ENCODE results near the gene CALD1.

DNA sequence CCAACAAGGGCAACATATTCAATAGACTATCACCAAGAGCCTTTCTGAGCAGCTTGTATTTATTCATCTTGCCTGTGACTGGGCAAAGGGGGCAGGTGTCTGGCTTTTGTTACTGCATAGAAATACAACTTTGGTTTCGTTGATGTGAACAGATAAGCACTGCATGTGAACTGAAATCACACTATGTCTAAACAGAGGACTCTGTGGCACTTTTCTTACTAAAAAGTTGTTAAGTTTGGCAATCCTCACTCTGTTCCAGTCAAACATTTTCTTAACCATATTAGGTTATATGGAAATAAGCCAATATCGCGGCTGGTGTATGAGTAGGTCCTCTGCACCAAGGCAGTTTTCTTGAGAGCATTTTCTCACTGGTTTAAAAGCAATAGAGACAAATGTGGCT is 48.5 kb downstream of the CALD1 start:
- TF ChIP-seq HOXA7 (CRISPR knock-in tag; IDR thresholded peaks at IDR 0.05) (no peak), CBX8 (IDR thresholded peaks at IDR 0.05) (no peak), MAFK (IDR thresholded peaks at IDR 0.05; ENCODE audit: partially characterized antibody) (no peak), MYC (IDR thresholded peaks at IDR 0.05; ENCODE audit: borderline replicate concordance, low read length) (no peak), RAD21 (conservative IDR thresholded peaks at IDR 0.05 in 1 of 2, IDR thresholded peaks at IDR 0.05 in 1 of 2) (no peak), EP300 (IDR thresholded peaks at IDR 0.05) (no peak), POLR2A (IDR thresholded peaks at IDR 0.05; ENCODE audit: low read length) (no peak), CHD4 (IDR thresholded peaks at IDR 0.05; ENCODE audit: borderline replicate concordance) (no peak)
- TF ChIP-seq, protein P1, sequence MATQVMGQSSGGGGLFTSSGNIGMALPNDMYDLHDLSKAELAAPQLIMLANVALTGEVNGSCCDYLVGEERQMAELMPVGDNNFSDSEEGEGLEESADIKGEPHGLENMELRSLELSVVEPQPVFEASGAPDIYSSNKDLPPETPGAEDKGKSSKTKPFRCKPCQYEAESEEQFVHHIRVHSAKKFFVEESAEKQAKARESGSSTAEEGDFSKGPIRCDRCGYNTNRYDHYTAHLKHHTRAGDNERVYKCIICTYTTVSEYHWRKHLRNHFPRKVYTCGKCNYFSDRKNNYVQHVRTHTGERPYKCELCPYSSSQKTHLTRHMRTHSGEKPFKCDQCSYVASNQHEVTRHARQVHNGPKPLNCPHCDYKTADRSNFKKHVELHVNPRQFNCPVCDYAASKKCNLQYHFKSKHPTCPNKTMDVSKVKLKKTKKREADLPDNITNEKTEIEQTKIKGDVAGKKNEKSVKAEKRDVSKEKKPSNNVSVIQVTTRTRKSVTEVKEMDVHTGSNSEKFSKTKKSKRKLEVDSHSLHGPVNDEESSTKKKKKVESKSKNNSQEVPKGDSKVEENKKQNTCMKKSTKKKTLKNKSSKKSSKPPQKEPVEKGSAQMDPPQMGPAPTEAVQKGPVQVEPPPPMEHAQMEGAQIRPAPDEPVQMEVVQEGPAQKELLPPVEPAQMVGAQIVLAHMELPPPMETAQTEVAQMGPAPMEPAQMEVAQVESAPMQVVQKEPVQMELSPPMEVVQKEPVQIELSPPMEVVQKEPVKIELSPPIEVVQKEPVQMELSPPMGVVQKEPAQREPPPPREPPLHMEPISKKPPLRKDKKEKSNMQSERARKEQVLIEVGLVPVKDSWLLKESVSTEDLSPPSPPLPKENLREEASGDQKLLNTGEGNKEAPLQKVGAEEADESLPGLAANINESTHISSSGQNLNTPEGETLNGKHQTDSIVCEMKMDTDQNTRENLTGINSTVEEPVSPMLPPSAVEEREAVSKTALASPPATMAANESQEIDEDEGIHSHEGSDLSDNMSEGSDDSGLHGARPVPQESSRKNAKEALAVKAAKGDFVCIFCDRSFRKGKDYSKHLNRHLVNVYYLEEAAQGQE (IDR thresholded peaks at IDR 0.05): no peak
- TF ChIP-seq, protein P2, sequence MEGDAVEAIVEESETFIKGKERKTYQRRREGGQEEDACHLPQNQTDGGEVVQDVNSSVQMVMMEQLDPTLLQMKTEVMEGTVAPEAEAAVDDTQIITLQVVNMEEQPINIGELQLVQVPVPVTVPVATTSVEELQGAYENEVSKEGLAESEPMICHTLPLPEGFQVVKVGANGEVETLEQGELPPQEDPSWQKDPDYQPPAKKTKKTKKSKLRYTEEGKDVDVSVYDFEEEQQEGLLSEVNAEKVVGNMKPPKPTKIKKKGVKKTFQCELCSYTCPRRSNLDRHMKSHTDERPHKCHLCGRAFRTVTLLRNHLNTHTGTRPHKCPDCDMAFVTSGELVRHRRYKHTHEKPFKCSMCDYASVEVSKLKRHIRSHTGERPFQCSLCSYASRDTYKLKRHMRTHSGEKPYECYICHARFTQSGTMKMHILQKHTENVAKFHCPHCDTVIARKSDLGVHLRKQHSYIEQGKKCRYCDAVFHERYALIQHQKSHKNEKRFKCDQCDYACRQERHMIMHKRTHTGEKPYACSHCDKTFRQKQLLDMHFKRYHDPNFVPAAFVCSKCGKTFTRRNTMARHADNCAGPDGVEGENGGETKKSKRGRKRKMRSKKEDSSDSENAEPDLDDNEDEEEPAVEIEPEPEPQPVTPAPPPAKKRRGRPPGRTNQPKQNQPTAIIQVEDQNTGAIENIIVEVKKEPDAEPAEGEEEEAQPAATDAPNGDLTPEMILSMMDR (IDR thresholded peaks at IDR 0.05): no peak
- TF ChIP-seq, protein P3, sequence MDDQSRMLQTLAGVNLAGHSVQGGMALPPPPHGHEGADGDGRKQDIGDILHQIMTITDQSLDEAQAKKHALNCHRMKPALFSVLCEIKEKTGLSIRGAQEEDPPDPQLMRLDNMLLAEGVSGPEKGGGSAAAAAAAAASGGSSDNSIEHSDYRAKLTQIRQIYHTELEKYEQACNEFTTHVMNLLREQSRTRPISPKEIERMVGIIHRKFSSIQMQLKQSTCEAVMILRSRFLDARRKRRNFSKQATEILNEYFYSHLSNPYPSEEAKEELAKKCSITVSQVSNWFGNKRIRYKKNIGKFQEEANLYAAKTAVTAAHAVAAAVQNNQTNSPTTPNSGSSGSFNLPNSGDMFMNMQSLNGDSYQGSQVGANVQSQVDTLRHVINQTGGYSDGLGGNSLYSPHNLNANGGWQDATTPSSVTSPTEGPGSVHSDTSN (IDR thresholded peaks at IDR 0.05): no peak

Measured in A549 (cell line).